IPS-NIHi11 (cell line): ENCODE results near the gene CCDC40.
"Not testable (repeated sequence)": the region's sequence is repeated elsewhere in the genome, so short reads cannot be mapped to it uniquely, and the experiment has no call there.

Source experiments
- DNase-seq: peaks from one replicate; pipeline ENCODE4 v3.0.0; 2012; ENCODE audit warnings: mixed read lengths, low spot score

CCDC40 gene

GRCh38 chr17:80035937-80036714, at the start of gene CCDC40:
CCDC40 (plus strand) TSS chr17:80036642; CDS start chr17:80036663, 21 bp downstream.
- DNase-seq: peak; percentile 95

- no peak for DNase-seq
These were observed 49.1 kb upstream of the CCDC40 start for GRCh38 chr17:79987187-79987934.

- no peak for DNase-seq
These were observed 48.6 kb upstream of the CCDC40 start for GRCh38 chr17:79987935-79988184.

GRCh38 chr17:79988185-79988971, 48.1 kb upstream of the CCDC40 start:
- DNase-seq: no peak

GRCh38 chr17:79989106-79989835, 47.2 kb upstream of the CCDC40 start:
- no peak for DNase-seq

- no peak for DNase-seq
These were observed 46.3 kb upstream of the CCDC40 start for GRCh38 chr17:79990051-79990592.

- DNase-seq: no peak
These were observed 45.7 kb upstream of the CCDC40 start for GRCh38 chr17:79990704-79991103.

GRCh38 chr17:79991140-79991923, 45.1 kb upstream of the CCDC40 start:
- peak; percentile 98 for DNase-seq

- no peak for DNase-seq
These were observed 44.4 kb upstream of the CCDC40 start for GRCh38 chr17:79991924-79992648.

- DNase-seq: no peak
These were observed 43.6 kb upstream of the CCDC40 start for GRCh38 chr17:79992649-79993389.

GRCh38 chr17:79993390-79994227, 42.8 kb upstream of the CCDC40 start:
- DNase-seq: peak; percentile 51

- not testable (repeated sequence) for DNase-seq
These were observed 42.2 kb upstream of the CCDC40 start for GRCh38 chr17:79994228-79994569.

GRCh38 chr17:79994602-79995001, 41.8 kb upstream of the CCDC40 start:
- DNase-seq: no peak

GRCh38 chr17:79995696-79996095, 40.7 kb upstream of the CCDC40 start:
- DNase-seq: no peak

GRCh38 chr17:79996291-79996690, 40.2 kb upstream of the CCDC40 start:
- DNase-seq: no peak

- DNase-seq: no peak
These were observed 39.3 kb upstream of the CCDC40 start for GRCh38 chr17:79997011-79997660.

GRCh38 chr17:80000136-80000535, 36.3 kb upstream of the CCDC40 start:
- DNase-seq: no peak
